Stimulated activated CD8-positive, alpha-beta memory T cell treated with anti-CD3 and anti-CD28 coated beads, Interleukin-12 subunit alpha, Interleukin-12 subunit beta, amount 100 ng/mL, for 4 hours (primary cell): ENCODE data around the gene SCAMP5.

ENCODE experiments used
- DNase-seq: peaks from one replicate; pipeline ENCODE4 v3.0.0-alpha.2; 2020; ENCODE audit warnings: low read depth

Gene SCAMP5

GRCh38 chr15:74995182-74995778 lies at the start of gene SCAMP5:
SCAMP5 (plus strand) TSS chr15:74995563; CDS start chr15:75011840, 16,277 bp downstream.
- peak; percentile 67 for DNase-seq

GRCh38 chr15:74950078-74950908 lies 45.1 kb upstream of the SCAMP5 start:
- peak; percentile 43 for DNase-seq

GRCh38 chr15:74951006-74951405 lies 44.4 kb upstream of the SCAMP5 start:
- DNase-seq = no peak

GRCh38 chr15:74954515-74954914 lies 40.8 kb upstream of the SCAMP5 start:
- DNase-seq = no peak

- DNase-seq = no peak
These were observed 40.3 kb upstream of the SCAMP5 start for GRCh38 chr15:74955017-74955416.

GRCh38 chr15:74955796-74956647 lies 39.3 kb upstream of the SCAMP5 start:
- DNase-seq = peak; percentile 56

- DNase-seq = peak; percentile 61
These were observed 38.5 kb upstream of the SCAMP5 start, which contains the start of gene RPP25 for GRCh38 chr15:74956648-74957475. RPP25 (minus strand) TSS chr15:74956772; CDS start chr15:74956583, 189 bp downstream.

GRCh38 chr15:74957476-74958035 lies 37.8 kb upstream of the SCAMP5 start:
- no peak for DNase-seq

- no peak for DNase-seq
These were observed 36.9 kb upstream of the SCAMP5 start for GRCh38 chr15:74958320-74958907.

GRCh38 chr15:74958908-74959585 lies 36.3 kb upstream of the SCAMP5 start:
- no peak for DNase-seq

GRCh38 chr15:74959586-74959939 lies 35.8 kb upstream of the SCAMP5 start:
- no peak for DNase-seq

GRCh38 chr15:74960286-74960685 lies 35.1 kb upstream of the SCAMP5 start:
- DNase-seq = no peak

- no peak for DNase-seq
These were observed 34.3 kb upstream of the SCAMP5 start for GRCh38 chr15:74960995-74961588.

GRCh38 chr15:74961616-74962015 lies 33.7 kb upstream of the SCAMP5 start:
- DNase-seq = no peak

GRCh38 chr15:74962219-74962618 lies 33.1 kb upstream of the SCAMP5 start:
- no peak for DNase-seq

- DNase-seq = no peak
These were observed 32.7 kb upstream of the SCAMP5 start for GRCh38 chr15:74962671-74963070.

GRCh38 chr15:74963213-74963612 lies 32.1 kb upstream of the SCAMP5 start:
- DNase-seq = no peak

GRCh38 chr15:74964794-74965193 lies 30.6 kb upstream of the SCAMP5 start:
- DNase-seq = no peak

- DNase-seq = no peak
These were observed 27.7 kb upstream of the SCAMP5 start for GRCh38 chr15:74967670-74968069.

GRCh38 chr15:74976159-74976558 lies 19.2 kb upstream of the SCAMP5 start:
- no peak for DNase-seq
